Measurements from ENCODE around the gene ADNP.

GRCh38 chr20:50861012-50861411 is 70.2 kb downstream of the ADNP start:
- no peak for TF ChIP-seq CTCF (IDR thresholded peaks at IDR 0.05)
- no peak for TF ChIP-seq EZH2phosphoT487 (IDR thresholded peaks at IDR 0.05)
